Measurements from ENCODE around the gene DNAL1.

GRCh38 chr14:73722581-73722980, 77.8 kb downstream of the DNAL1 start:
- no peak for TF ChIP-seq EP300 (IDR thresholded peaks at IDR 0.05)
- no peak for TF ChIP-seq POLR2A (IDR thresholded peaks at IDR 0.05)
- no peak for TF ChIP-seq CTCF (IDR thresholded peaks at IDR 0.05)
